ENCODE measurements around the gene DDC. TPM values are rescaled to one million over a fixed set of nuclear protein-coding genes. Genes with fewer than 3 reads are reported as not detected.

Gene DDC
- total RNA-seq, 1 experiment from 2014 or later: not detected

GRCh38 chr7:50502947-50503346 is 62.3 kb downstream of the DDC start:
- ChIA-PET POLR2A (no interaction called here), RAD21 (ENCODE audit: low non-redundant PET in 1 of 2, low total read pairs in 2 of 2, uncharacterized antibody in 2 of 2, unreplicated experiment in 2 of 2) (no interaction called here), CTCF (no interaction called here)
- Histone ChIP-seq H3K9me3 (ENCODE audit: control insufficient read depth in 1 of 2, insufficient read depth in 1 of 2, low read depth in 1 of 2, low read length in 2 of 2) (no peaks in the 10 kb centered on the region), H3K9ac (ENCODE audit: low read length) (no peak overlapping the region), H3K4me2 (ENCODE audit: low read length) (no peak overlapping the region), H4K20me1 (ENCODE audit: insufficient read depth) (no peaks in the 10 kb centered on the region), H3K36me3 (ENCODE audit: control insufficient read depth in 1 of 2, insufficient read depth in 2 of 2, low read length in 2 of 2) (no peaks in the 10 kb centered on the region), H3K27ac (ENCODE audit: low read depth, low read length) (no peak overlapping the region), H3K4me3 (replicated peaks in 1 of 2; ENCODE audit: low read depth in 1 of 2, low read length in 2 of 2) (no peak overlapping the region), H3K4me1 (ENCODE audit: control insufficient read depth in 1 of 2, insufficient read depth in 2 of 2, low read length in 2 of 2) (no peaks in the 10 kb centered on the region), H3K9me2 (ENCODE audit: insufficient read depth) (no peaks in the 10 kb centered on the region), H3K27me3 (ENCODE audit: insufficient read depth, low read length) (no peaks in the 10 kb centered on the region), H3K79me2 (ENCODE audit: insufficient read depth, low read length) (no peaks in the 10 kb centered on the region), H2AFZ (ENCODE audit: low read depth, low read length, poor library complexity, severe bottlenecking) (no peak overlapping the region)
- DNase-seq (ENCODE audit: low read depth, low spot score): no peak
- intact Hi-C loops (cut with micrococcal nuclease): no loop called here
- no peak for ATAC-seq
- TF ChIP-seq RAD21 (IDR thresholded peaks at IDR 0.05; ENCODE audit: low read depth): no peak
- no peak for TF ChIP-seq ZNF274 (IDR thresholded peaks at IDR 0.05; ENCODE audit: low read depth, low read length)
- no peak for TF ChIP-seq EGR1 (IDR thresholded peaks at IDR 0.05; ENCODE audit: low read depth)
- TF ChIP-seq SP1 (IDR thresholded peaks at IDR 0.05; ENCODE audit: low read depth): no peak
- no peak for TF ChIP-seq SRF (IDR thresholded peaks at IDR 0.05; ENCODE audit: low read depth)
- no peak for TF ChIP-seq EZH2 (IDR thresholded peaks at IDR 0.05)
- TF ChIP-seq JUND (IDR thresholded peaks at IDR 0.05): no peak
- no peak for TF ChIP-seq YY1 (IDR thresholded peaks at IDR 0.05; ENCODE audit: extremely low read depth, insufficient replicate concordance, low read depth, low read length)
- TF ChIP-seq SIN3A (IDR thresholded peaks at IDR 0.05; ENCODE audit: low read depth): no peak
- no peak for TF ChIP-seq EZH2phosphoT487 (IDR thresholded peaks at IDR 0.05; ENCODE audit: borderline replicate concordance)
- TF ChIP-seq, protein P1, sequence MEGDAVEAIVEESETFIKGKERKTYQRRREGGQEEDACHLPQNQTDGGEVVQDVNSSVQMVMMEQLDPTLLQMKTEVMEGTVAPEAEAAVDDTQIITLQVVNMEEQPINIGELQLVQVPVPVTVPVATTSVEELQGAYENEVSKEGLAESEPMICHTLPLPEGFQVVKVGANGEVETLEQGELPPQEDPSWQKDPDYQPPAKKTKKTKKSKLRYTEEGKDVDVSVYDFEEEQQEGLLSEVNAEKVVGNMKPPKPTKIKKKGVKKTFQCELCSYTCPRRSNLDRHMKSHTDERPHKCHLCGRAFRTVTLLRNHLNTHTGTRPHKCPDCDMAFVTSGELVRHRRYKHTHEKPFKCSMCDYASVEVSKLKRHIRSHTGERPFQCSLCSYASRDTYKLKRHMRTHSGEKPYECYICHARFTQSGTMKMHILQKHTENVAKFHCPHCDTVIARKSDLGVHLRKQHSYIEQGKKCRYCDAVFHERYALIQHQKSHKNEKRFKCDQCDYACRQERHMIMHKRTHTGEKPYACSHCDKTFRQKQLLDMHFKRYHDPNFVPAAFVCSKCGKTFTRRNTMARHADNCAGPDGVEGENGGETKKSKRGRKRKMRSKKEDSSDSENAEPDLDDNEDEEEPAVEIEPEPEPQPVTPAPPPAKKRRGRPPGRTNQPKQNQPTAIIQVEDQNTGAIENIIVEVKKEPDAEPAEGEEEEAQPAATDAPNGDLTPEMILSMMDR (IDR thresholded peaks at IDR 0.05 in 2 of 3, conservative IDR thresholded peaks at IDR 0.05 in 1 of 3; ENCODE audit: borderline replicate concordance in 1 of 3, insufficient read depth in 1 of 3, low read depth in 2 of 3, low read length in 2 of 3): no peak
- TF ChIP-seq ATF3 (IDR thresholded peaks at IDR 0.05): no peak
- no peak for TF ChIP-seq POLR2A (IDR thresholded peaks at IDR 0.05; ENCODE audit: borderline replicate concordance, extremely low read depth, insufficient read depth, insufficient read length)
- TF ChIP-seq CBX3 (IDR thresholded peaks at IDR 0.05; ENCODE audit: low read depth): no peak
- no peak for TF ChIP-seq REST (IDR thresholded peaks at IDR 0.05; ENCODE audit: low read depth)
- TF ChIP-seq, protein P2, sequence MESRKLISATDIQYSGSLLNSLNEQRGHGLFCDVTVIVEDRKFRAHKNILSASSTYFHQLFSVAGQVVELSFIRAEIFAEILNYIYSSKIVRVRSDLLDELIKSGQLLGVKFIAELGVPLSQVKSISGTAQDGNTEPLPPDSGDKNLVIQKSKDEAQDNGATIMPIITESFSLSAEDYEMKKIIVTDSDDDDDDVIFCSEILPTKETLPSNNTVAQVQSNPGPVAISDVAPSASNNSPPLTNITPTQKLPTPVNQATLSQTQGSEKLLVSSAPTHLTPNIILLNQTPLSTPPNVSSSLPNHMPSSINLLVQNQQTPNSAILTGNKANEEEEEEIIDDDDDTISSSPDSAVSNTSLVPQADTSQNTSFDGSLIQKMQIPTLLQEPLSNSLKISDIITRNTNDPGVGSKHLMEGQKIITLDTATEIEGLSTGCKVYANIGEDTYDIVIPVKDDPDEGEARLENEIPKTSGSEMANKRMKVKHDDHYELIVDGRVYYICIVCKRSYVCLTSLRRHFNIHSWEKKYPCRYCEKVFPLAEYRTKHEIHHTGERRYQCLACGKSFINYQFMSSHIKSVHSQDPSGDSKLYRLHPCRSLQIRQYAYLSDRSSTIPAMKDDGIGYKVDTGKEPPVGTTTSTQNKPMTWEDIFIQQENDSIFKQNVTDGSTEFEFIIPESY (IDR thresholded peaks at IDR 0.05; ENCODE audit: extremely low read depth, insufficient replicate concordance, low read length): no peak
- no TSS peak for BruUV-seq (replicated peaks)

All from HCT116 (cell line).